Body of pancreas (tissue), 4 donors: ENCODE data around the gene AP3M1.

Experiments used
- CTCF ChIP-seq, 7 experiments: fragments of 450-650 bp in 4 of 7; fragments of 200-600 bp in 3 of 7; sonication (generic) in 3 of 7; IDR thresholded peaks; one replicate each; pipeline ENCODE4 v1.5.1; 2016 to 2019; ENCODE audit warnings: antibody characterized with exemption in 7 of 7
- POLR2A ChIP-seq, 3 donors: fragments of 450-650 bp; IDR thresholded peaks; one replicate each; pipeline ENCODE4 v1.6.1; 2016; ENCODE audit warnings: antibody characterized with exemption in 3 of 3, mild to moderate bottlenecking in 2 of 3

- TF ChIP-seq CTCF (IDR thresholded peaks at IDR 0.05), result no peak
- no peak for TF ChIP-seq POLR2A (IDR thresholded peaks at IDR 0.05)
Measured at GRCh38 chr10:74084955-74085354, 65.7 kb downstream of the AP3M1 start.
